GM23338 (cell line): ENCODE measurements around the gene ARL6IP1.

Experiments used
- CREB1 ChIP-seq: fragments of 250-450 bp; sonication (Bioruptor Pico); IDR thresholded peaks from 2 replicates; pipeline ENCODE4 v1.5.0; 2020; ENCODE audit warnings: low read depth, mild to moderate bottlenecking, moderate library complexity
- EZH2 ChIP-seq: fragments of 200-600 bp; sonication (generic); IDR thresholded peaks from one replicate; pipeline ENCODE4 v1.8.0; 2017; ENCODE audit warnings: antibody characterized with exemption, mild to moderate bottlenecking, low read depth; ENCODE audit not compliant: unreplicated experiment
- POLR2AphosphoS5 ChIP-seq: IDR thresholded peaks from 2 replicates; pipeline ENCODE4 v1.6.1; 2016; ENCODE audit warnings: antibody characterized with exemption, low read depth
- TF ChIP-seq, protein P1 (sequence below), 2 experiments: fragments of 200-600 bp in 1 of 2; sonication (generic) in 1 of 2; conservative IDR thresholded peaks; 2 replicates each; pipeline versions ENCODE4 v1.5.1 to v1.6.1; 2016 to 2017; ENCODE audit warnings: antibody characterized with exemption in 2 of 2, low read depth in 2 of 2, mild to moderate bottlenecking in 2 of 2, moderate library complexity in 1 of 2
- TF ChIP-seq, protein P2 (sequence below): IDR thresholded peaks from one replicate; pipeline ENCODE4 v1.6.1; 2018; ENCODE audit warnings: antibody characterized with exemption; ENCODE audit not compliant: unreplicated experiment

DNA sequence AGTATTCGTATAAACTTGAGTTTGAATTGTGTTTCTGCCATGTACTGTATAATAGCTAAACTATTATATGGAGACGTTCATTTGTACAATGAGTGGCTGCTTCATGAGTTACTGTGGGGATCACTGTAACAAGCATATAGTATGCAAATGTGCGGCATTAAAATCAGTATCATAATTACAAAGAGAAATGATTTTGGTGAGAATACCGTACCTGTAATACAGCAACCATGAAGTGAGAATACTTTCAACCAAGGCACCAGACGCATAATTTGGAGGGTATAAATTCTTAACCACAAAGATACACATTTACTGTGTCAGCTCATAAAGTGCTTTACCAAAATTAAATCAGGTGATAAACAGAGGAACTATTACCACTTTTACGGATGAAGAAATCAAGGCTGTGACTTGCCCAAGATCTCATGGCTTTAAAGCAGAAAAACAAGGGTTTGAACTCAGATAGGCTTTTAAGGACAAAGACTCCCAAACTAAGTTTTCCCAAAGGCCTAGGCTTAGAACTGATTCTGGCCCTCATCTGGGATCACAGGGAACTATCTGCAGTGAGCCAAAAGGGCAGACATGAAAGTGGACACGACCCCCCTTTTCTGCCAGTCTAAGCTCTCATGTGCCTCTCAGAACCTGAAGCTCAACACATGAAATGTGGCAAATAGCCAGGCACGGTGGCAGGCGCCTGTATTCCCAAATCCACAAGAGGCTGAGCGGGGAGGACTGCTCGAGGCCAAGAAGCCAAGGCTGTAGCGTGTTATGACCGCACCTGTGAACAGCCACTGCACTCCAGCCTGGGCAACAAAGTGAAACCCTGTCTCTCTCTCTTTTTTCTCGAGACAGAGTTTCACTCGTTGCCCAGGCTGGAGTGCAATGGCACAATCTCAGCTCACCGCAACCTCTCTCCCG, 17.7 kb downstream of the ARL6IP1 start:
- TF ChIP-seq, protein P1, sequence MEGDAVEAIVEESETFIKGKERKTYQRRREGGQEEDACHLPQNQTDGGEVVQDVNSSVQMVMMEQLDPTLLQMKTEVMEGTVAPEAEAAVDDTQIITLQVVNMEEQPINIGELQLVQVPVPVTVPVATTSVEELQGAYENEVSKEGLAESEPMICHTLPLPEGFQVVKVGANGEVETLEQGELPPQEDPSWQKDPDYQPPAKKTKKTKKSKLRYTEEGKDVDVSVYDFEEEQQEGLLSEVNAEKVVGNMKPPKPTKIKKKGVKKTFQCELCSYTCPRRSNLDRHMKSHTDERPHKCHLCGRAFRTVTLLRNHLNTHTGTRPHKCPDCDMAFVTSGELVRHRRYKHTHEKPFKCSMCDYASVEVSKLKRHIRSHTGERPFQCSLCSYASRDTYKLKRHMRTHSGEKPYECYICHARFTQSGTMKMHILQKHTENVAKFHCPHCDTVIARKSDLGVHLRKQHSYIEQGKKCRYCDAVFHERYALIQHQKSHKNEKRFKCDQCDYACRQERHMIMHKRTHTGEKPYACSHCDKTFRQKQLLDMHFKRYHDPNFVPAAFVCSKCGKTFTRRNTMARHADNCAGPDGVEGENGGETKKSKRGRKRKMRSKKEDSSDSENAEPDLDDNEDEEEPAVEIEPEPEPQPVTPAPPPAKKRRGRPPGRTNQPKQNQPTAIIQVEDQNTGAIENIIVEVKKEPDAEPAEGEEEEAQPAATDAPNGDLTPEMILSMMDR (conservative IDR thresholded peaks at IDR 0.05; ENCODE audit: low read depth in 2 of 2), result no peak
- TF ChIP-seq POLR2AphosphoS5, result no peak
- TF ChIP-seq CREB1 (CRISPR knock-in tag), result no peak
- no peak for TF ChIP-seq EZH2
- TF ChIP-seq, protein P2, sequence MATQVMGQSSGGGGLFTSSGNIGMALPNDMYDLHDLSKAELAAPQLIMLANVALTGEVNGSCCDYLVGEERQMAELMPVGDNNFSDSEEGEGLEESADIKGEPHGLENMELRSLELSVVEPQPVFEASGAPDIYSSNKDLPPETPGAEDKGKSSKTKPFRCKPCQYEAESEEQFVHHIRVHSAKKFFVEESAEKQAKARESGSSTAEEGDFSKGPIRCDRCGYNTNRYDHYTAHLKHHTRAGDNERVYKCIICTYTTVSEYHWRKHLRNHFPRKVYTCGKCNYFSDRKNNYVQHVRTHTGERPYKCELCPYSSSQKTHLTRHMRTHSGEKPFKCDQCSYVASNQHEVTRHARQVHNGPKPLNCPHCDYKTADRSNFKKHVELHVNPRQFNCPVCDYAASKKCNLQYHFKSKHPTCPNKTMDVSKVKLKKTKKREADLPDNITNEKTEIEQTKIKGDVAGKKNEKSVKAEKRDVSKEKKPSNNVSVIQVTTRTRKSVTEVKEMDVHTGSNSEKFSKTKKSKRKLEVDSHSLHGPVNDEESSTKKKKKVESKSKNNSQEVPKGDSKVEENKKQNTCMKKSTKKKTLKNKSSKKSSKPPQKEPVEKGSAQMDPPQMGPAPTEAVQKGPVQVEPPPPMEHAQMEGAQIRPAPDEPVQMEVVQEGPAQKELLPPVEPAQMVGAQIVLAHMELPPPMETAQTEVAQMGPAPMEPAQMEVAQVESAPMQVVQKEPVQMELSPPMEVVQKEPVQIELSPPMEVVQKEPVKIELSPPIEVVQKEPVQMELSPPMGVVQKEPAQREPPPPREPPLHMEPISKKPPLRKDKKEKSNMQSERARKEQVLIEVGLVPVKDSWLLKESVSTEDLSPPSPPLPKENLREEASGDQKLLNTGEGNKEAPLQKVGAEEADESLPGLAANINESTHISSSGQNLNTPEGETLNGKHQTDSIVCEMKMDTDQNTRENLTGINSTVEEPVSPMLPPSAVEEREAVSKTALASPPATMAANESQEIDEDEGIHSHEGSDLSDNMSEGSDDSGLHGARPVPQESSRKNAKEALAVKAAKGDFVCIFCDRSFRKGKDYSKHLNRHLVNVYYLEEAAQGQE, result no peak
